DOHH2 (cell line): ENCODE results near the gene APOBEC3A.

ENCODE experiments used
- H3F3A ChIP-seq: fragments of 200-600 bp; sonication (generic), shearing (Covaris generic); 2 replicates; pipeline ENCODE4 v1.6.0; 2016; ENCODE audit warnings: antibody characterized with exemption, mild to moderate bottlenecking; ENCODE audit not compliant: control insufficient read depth, insufficient read depth
- H3K27ac ChIP-seq: fragments of 200-600 bp; sonication (generic); 2 replicates; pipeline ENCODE4 v1.5.1; 2014; ENCODE audit warnings: low read depth, mild to moderate bottlenecking, low read length, moderate library complexity
- H3K27me3 ChIP-seq: fragments of 200-600 bp; sonication (generic); 2 replicates; pipeline ENCODE4 v1.6.1; 2014; ENCODE audit warnings: mild to moderate bottlenecking, low read length, mixed read lengths; ENCODE audit not compliant: control insufficient read depth
- H3K36me3 ChIP-seq: fragments of 200-600 bp; sonication (generic); 2 replicates; pipeline ENCODE4 v1.6.1; 2014; ENCODE audit warnings: mild to moderate bottlenecking, low read length, moderate library complexity, mixed read lengths; ENCODE audit not compliant: control insufficient read depth
- H3K4me1 ChIP-seq: fragments of 200-600 bp; sonication (generic); 2 replicates; pipeline ENCODE4 v1.6.1; 2014; ENCODE audit warnings: mild to moderate bottlenecking, low read length, mixed read lengths; ENCODE audit not compliant: control insufficient read depth
- H3K4me2 ChIP-seq: fragments of 200-600 bp; sonication (generic); 2 replicates; pipeline ENCODE4 v1.6.0; 2014; ENCODE audit warnings: mild to moderate bottlenecking, low read length, moderate library complexity
- H3K4me3 ChIP-seq: fragments of 200-600 bp; sonication (generic); 2 replicates; pipeline ENCODE4 v1.5.1; 2014; ENCODE audit warnings: mild to moderate bottlenecking, low read length, mixed read lengths
- H3K79me2 ChIP-seq: fragments of 200-600 bp; sonication (generic); 2 replicates; pipeline ENCODE4 v1.6.1; 2014; ENCODE audit warnings: mild to moderate bottlenecking, low read length, mixed read lengths; ENCODE audit not compliant: control insufficient read depth
- H3K9me2 ChIP-seq: fragments of 200-600 bp; sonication (generic); replicated peaks from 2 replicates; pipeline ENCODE4 v1.6.1; 2014; ENCODE audit warnings: mild to moderate bottlenecking, low read length, mixed read lengths; ENCODE audit not compliant: control insufficient read depth
- H3K9me3 ChIP-seq: fragments of 200-600 bp; sonication (generic); 2 replicates; pipeline ENCODE4 v1.6.1; 2014; ENCODE audit warnings: antibody characterized with exemption, low read length, mixed read lengths; ENCODE audit not compliant: control insufficient read depth, insufficient read depth
- H4K20me1 ChIP-seq: fragments of 200-600 bp; sonication (generic); 2 replicates; pipeline ENCODE4 v1.6.0; 2014; ENCODE audit warnings: low read depth, mild to moderate bottlenecking, antibody characterized with exemption, low read length, moderate library complexity; ENCODE audit not compliant: control insufficient read depth, insufficient read depth
- CTCF ChIP-seq: fragments of 200-600 bp; sonication (generic); IDR thresholded peaks from one replicate; pipeline ENCODE4 v1.5.1; 2014; ENCODE audit warnings: antibody characterized with exemption, mild to moderate bottlenecking, low read depth, low read length; ENCODE audit not compliant: poor library complexity, severe bottlenecking
- EZH2phosphoT487 ChIP-seq: fragments of 200-600 bp; sonication (generic); IDR thresholded peaks from 2 replicates; pipeline ENCODE4 v1.6.1; 2017; ENCODE audit warnings: borderline replicate concordance, mild to moderate bottlenecking, antibody characterized with exemption, low read length, moderate library complexity, mixed read lengths

APOBEC3A gene

GRCh38 chr22:38935616-38936015, 21.8 kb upstream of the APOBEC3A start:
- Histone ChIP-seq H3K79me2 (no peaks in the 10 kb centered on the region), H3K27me3 (peaks cover 12% of the 10 kb centered on the region; the same call in 1 of the 2 replicates), H4K20me1 (no peaks in the 10 kb centered on the region), H3K9me2 (no peaks in the 10 kb centered on the region), H3K4me3 (no peak overlapping the region), H3K36me3 (no peaks in the 10 kb centered on the region), H3K4me2 (no peak overlapping the region), H3K9me3 (no peaks in the 10 kb centered on the region), H3K27ac (no peak overlapping the region), H3F3A (peaks cover 3% of the 10 kb centered on the region; the same call in 1 of the 2 replicates), H3K4me1 (no peaks in the 10 kb centered on the region)
- TF ChIP-seq CTCF (no peak), EZH2phosphoT487 (no peak)

DNA sequence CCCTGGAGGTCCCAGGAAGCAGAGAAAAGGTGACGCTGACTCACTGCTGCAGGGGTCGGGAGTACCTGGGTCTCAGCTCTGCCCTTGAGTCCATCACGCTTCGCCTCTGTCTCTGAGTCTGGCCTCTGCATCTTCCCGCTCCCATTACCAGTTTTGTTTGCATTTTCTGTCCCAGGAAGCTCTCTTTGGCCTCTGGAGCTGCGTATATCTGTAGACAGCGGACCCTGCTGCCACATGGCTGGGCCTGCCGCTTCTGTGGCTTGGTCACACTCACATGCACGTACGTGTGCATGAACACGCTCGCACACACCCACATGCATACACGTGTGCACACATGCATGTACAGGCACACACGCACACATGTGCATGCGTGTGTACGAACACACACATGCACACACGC, 20.8 kb upstream of the APOBEC3A start:
- Histone ChIP-seq H3K36me3 (no peaks in the 10 kb centered on the region), H3K27me3 (peaks cover 21% of the 10 kb centered on the region), H3K9me2 (no peaks in the 10 kb centered on the region), H3K27ac (no peak overlapping the region), H3K4me1 (peaks cover 1% of the 10 kb centered on the region; the same call in 1 of the 2 replicates), H3K79me2 (no peaks in the 10 kb centered on the region), H3K4me2 (no peak overlapping the region), H3F3A (peaks cover 3% of the 10 kb centered on the region; the same call in 1 of the 2 replicates), H3K4me3 (no peak overlapping the region), H3K9me3 (no peaks in the 10 kb centered on the region), H4K20me1 (no peaks in the 10 kb centered on the region)
- TF ChIP-seq CTCF (no peak), EZH2phosphoT487 (no peak)

DNA sequence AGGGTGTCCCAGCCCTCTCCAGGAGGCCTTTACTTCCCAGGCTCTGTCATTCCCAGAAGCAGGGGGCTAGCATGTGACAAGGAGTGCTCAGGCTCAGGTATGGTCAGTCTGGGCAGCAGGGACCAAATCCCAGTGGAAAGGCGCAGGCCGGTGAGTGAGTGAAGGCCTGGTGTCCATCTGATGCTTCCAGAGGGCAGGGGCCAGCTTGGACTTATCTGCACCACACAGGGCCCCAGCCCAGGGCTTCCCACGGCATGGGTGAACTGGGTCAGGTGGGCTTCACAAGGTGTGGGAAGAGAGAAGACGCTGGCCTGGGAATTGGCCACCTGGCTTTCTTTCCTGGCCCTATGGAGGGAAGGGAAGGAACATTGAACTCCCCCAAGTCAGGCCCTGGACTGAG, 20.4 kb upstream of the APOBEC3A start:
- Histone ChIP-seq H3K79me2 (no peaks in the 10 kb centered on the region), H4K20me1 (no peaks in the 10 kb centered on the region), H3K9me3 (no peaks in the 10 kb centered on the region), H3K27me3 (peaks cover 26% of the 10 kb centered on the region), H3K27ac (no peak overlapping the region), H3K36me3 (no peaks in the 10 kb centered on the region), H3K4me2 (no peak overlapping the region), H3K4me3 (no peak overlapping the region), H3K4me1 (peaks cover 6% of the 10 kb centered on the region; the same call in 1 of the 2 replicates), H3K9me2 (no peaks in the 10 kb centered on the region), H3F3A (peaks cover 3% of the 10 kb centered on the region; the same call in 1 of the 2 replicates)
- TF ChIP-seq EZH2phosphoT487 (no peak), CTCF (no peak)

DNA sequence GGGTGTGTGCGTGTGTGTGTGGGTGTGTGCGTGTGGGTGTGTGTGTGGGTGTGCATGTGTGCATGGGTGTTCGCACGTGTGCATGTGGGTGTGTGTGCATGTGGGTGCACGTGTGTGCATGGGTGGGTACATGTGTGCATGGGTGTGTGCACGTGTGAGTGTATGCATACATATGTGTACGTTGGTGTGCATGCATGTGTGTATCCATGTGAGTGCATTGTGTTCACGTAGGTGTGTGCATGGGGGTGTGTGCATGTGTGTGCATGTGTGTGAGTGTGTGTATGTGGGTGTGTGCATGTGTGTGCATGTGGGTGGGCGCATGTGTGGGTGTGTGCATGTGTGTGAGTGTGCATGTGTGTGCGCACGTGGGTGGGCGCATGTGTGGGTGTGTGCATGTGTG, 19.9 kb upstream of the APOBEC3A start:
- H3K9me2 ChIP-seq = no peaks in the 10 kb centered on the region
- H3K4me1 ChIP-seq = peaks cover 6% of the 10 kb centered on the region; the same call in 1 of the 2 replicates
- H3K36me3 ChIP-seq = no peaks in the 10 kb centered on the region
- no peak overlapping the region for H3K4me3 ChIP-seq
- TF ChIP-seq CTCF = no peak
- no peak for TF ChIP-seq EZH2phosphoT487
- no peaks in the 10 kb centered on the region for H3K79me2 ChIP-seq
- peaks cover 3% of the 10 kb centered on the region; the same call in 1 of the 2 replicates for H3F3A ChIP-seq
- H3K27me3 ChIP-seq = peaks cover 28% of the 10 kb centered on the region
- no peak overlapping the region for H3K27ac ChIP-seq
- H3K4me2 ChIP-seq = no peak overlapping the region
- no peaks in the 10 kb centered on the region for H4K20me1 ChIP-seq
- no peaks in the 10 kb centered on the region for H3K9me3 ChIP-seq
